Measurements from ENCODE around the gene AUH. TPM values are rescaled to one million over a fixed set of nuclear protein-coding genes. Genes with fewer than 3 reads are reported as not detected.

The AUH gene
- total RNA-seq, 4 donors from 2014 or later: 17.1 to 28.2 (median 20.8) TPM

GRCh38 chr9:91359083-91359482, 2.6 kb downstream of the AUH start:
- TF ChIP-seq POLR2A (IDR thresholded peaks at IDR 0.05) (no peak), CTCF (IDR thresholded peaks at IDR 0.05 in 4 of 5, conservative IDR thresholded peaks at IDR 0.05 in 1 of 5) (no peak)
- intact Hi-C loops (cut with DNase I; ENCODE audit: low total_unique reads) (no loop called here), in situ Hi-C loops (cut with MboI; ENCODE audit: low sequenced_read_pairs in 4 of 4) (loop anchor here in 1 of 4 donors (10.0 kb wide), 1 partner anchor 76 kb away; no protein-coding TSS in a partner anchor)
- H3K27me3 ChIP-seq: no peaks in the 10 kb centered on the region
- H3K4me3 ChIP-seq: no peak overlapping the region
- peak overlapping the region in 2 of 4 donors; percentile 91 to 96 for H3K27ac ChIP-seq
- H3K4me1 ChIP-seq: peaks cover 29 to 46% of the 10 kb centered on the region in 2 donors
- ATAC-seq (no peak), DNase-seq (no peak)
- no peaks in the 10 kb centered on the region for H3K9me3 ChIP-seq
- peaks cover 0 to 20% of the 10 kb centered on the region in 2 donors for H3K36me3 ChIP-seq

DNA sequence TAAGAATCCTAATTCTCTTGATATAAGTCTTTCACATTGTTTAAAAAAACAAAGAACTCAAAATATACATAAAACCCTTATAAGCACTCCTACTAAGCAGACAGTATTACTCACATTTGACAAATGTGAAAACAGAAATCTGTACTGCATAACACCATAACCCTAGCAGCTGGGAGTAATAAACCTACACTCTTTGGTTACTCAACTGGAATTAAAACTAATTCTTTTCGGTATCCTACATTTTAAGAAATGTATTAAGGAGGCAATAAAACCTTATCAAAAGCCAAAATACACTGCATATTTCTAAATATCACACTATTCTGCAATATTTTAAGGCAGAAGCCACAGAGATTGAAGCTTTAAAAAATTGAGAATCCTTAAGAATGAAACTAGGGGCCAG, 6.8 kb downstream of the AUH start:
- TF ChIP-seq CTCF (IDR thresholded peaks at IDR 0.05 in 4 of 5, conservative IDR thresholded peaks at IDR 0.05 in 1 of 5) (no peak), POLR2A (IDR thresholded peaks at IDR 0.05) (no peak)
- DNase-seq (no peak), ATAC-seq (no peak)
- H3K9me3 ChIP-seq: no peaks in the 10 kb centered on the region
- in situ Hi-C loops (cut with MboI; ENCODE audit: low sequenced_read_pairs in 4 of 4): loop anchor here in 1 of 4 donors (10.0 kb wide), 1 partner anchor 80 kb away; no protein-coding TSS in a partner anchor
- H3K36me3 ChIP-seq: peaks cover 0 to 52% of the 10 kb centered on the region in 2 donors
- no peak overlapping the region for H3K4me3 ChIP-seq
- intact Hi-C loops (cut with DNase I; ENCODE audit: low total_unique reads): no loop called here
- H3K27me3 ChIP-seq: no peaks in the 10 kb centered on the region
- peaks cover 19 to 26% of the 10 kb centered on the region in 2 donors for H3K4me1 ChIP-seq
- peak overlapping the region in 1 of 4 donors; percentile 23 for H3K27ac ChIP-seq

GRCh38 chr9:91349115-91349555, 12.6 kb downstream of the AUH start:
- Histone ChIP-seq H3K27ac (no peak overlapping the region), H3K27me3 (no peaks in the 10 kb centered on the region), H3K4me1 (peaks cover 0 to 12% of the 10 kb centered on the region in 2 donors), H3K36me3 (peaks cover 0 to 36% of the 10 kb centered on the region in 2 donors), H3K4me3 (no peak overlapping the region), H3K9me3 (no peaks in the 10 kb centered on the region)
- in situ Hi-C loops (cut with MboI; ENCODE audit: low sequenced_read_pairs in 4 of 4): no loop called here
- no peak for TF ChIP-seq CTCF (IDR thresholded peaks at IDR 0.05 in 4 of 5, conservative IDR thresholded peaks at IDR 0.05 in 1 of 5)
- TF ChIP-seq POLR2A (IDR thresholded peaks at IDR 0.05): no peak
- intact Hi-C loops (cut with DNase I; ENCODE audit: low total_unique reads): no loop called here
- DNase-seq: no peak
- ATAC-seq: no peak

DNA sequence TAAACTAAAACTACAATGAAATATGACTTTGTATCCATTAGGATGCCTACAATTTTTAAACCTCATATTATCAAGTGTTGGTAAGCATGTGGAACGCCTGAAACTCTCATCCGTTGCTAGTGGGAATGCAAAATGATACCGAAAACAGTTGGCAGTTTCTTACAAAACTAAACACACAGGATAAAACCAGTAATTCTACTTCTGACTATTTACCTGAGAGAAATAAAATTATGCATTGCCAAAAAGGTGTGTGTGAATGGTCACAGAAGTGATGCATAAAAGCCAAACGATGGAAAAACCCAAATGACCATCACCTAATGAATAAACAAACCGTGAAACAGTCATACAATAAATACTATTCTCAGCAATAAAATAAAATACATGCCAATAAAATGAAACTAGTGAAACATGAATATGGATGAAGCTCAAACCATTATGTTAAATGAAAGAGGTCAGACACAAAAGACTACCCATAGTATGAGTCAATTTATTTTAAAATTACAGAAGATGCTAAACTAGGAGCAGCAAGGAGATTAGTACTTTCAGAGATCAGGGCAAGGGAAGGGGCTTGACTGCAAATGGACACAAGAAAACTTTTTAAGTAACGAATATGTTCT, 13.4 kb downstream of the AUH start:
- Histone ChIP-seq H3K4me3 (no peak overlapping the region), H3K27me3 (no peaks in the 10 kb centered on the region), H3K27ac (no peak overlapping the region), H3K36me3 (peaks cover 0 to 31% of the 10 kb centered on the region in 2 donors), H3K4me1 (peaks cover 0 to 12% of the 10 kb centered on the region in 2 donors), H3K9me3 (no peaks in the 10 kb centered on the region)
- ATAC-seq: no peak
- TF ChIP-seq POLR2A (IDR thresholded peaks at IDR 0.05) (no peak), CTCF (IDR thresholded peaks at IDR 0.05 in 4 of 5, conservative IDR thresholded peaks at IDR 0.05 in 1 of 5) (no peak)
- intact Hi-C loops (cut with DNase I; ENCODE audit: low total_unique reads): no loop called here
- DNase-seq: no peak
- in situ Hi-C loops (cut with MboI; ENCODE audit: low sequenced_read_pairs in 4 of 4): no loop called here
